HepG2 (cell line): ENCODE results near the gene PTPRD. TPM values are rescaled to one million over a fixed set of nuclear protein-coding genes. Genes with fewer than 3 reads are reported as not detected.

Experiments
- ATAC-seq: fragments of 200-7000 bp; cut with Tn5 transposase; 3 replicates; pipeline ENCODE4 v1.9.1; 2020; ENCODE audit warnings: mild to moderate bottlenecking, moderate library complexity
- BruUV-seq: library from RNA; stranded (reverse); fragments of 400-500 nt; replicated peaks from 2 replicates; lab custom pipeline; 2021; lab: Mats Ljungman, UMichigan
- CTCF ChIA-PET: fragments of 300-600 bp; formaldehyde crosslinking; extraction: SDS; loops from one replicate; lab custom pipeline; 2021; ENCODE audit warnings: low total read pairs, inconsistent platforms, low intra/inter-chr PET ratio; lab: Yijun Ruan, JAX
- POLR2A ChIA-PET: fragments of 350-600 bp; sonication (Branson Sonifier 250); formaldehyde crosslinking; loops from one replicate; lab custom pipeline; 2020; ENCODE audit warnings: antibody characterized with exemption, inconsistent platforms; lab: Yijun Ruan, JAX
- DNase-seq: peaks from one replicate; pipeline ENCODE4 v3.0.0-alpha.2; 2015; ENCODE audit warnings: low spot score
- FAIRE-seq: peaks from 3 replicates; lab custom pipeline; 2011; peaks lifted over from hg19 to GRCh38; lab: Jason Lieb, UNC
- H2AFZ ChIP-seq: one replicate; pipeline ENCODE4 v1.6.1; 2011; ENCODE audit warnings: low read length, inconsistent platforms
- H3K27ac ChIP-seq: fragments of 300-600 bp; 3 replicates; pipeline ENCODE4 v1.8.0; 2011; ENCODE audit warnings: mixed run types, mild to moderate bottlenecking, mixed read lengths, low read length, inconsistent platforms; ENCODE audit not compliant: insufficient read depth; ENCODE audit errors: extremely low read length
- H3K27me3 ChIP-seq, 2 experiments: fragments of 200-600 bp in 1 of 2; 2 replicates in 1 of 2; 3 replicates in 1 of 2; pipeline versions ENCODE4 v1.6.0 to v1.8.0; 2011; ENCODE audit warnings: low read length in 2 of 2, mild to moderate bottlenecking in 2 of 2, moderate library complexity in 2 of 2, inconsistent platforms in 1 of 2; ENCODE audit not compliant: insufficient read depth in 2 of 2, control insufficient read depth in 1 of 2
- H3K36me3 ChIP-seq, 2 experiments: fragments of 200-600 bp in 1 of 2; replicated peaks in 1 of 2; 2 replicates in 1 of 2; 3 replicates in 1 of 2; pipeline versions ENCODE4 v1.5.1 to v1.8.0; 2011; ENCODE audit warnings: low read length in 2 of 2, inconsistent platforms in 1 of 2; ENCODE audit not compliant: insufficient read depth in 2 of 2, control insufficient read depth in 1 of 2
- H3K4me1 ChIP-seq: 2 replicates; pipeline ENCODE4 v1.5.1; 2012; ENCODE audit warnings: low read length, inconsistent platforms; ENCODE audit not compliant: insufficient read depth
- H3K4me2 ChIP-seq: 2 replicates; pipeline ENCODE4 v1.6.0; 2011; ENCODE audit warnings: low read depth, low read length, inconsistent platforms
- H3K4me3 ChIP-seq, 3 experiments: fragments of 200-600 bp in 1 of 3; sonication (generic), shearing (Covaris generic) in 1 of 3; replicated peaks in 1 of 3; 2 replicates each; pipeline ENCODE4 v1.5.1; 2011 to 2016; ENCODE audit warnings: low read length in 3 of 3, inconsistent platforms in 2 of 3, low read depth in 2 of 3, mild to moderate bottlenecking in 2 of 3, control low read depth in 1 of 3, mixed read lengths in 1 of 3; ENCODE audit not compliant: insufficient read depth in 1 of 3
- H3K79me2 ChIP-seq: one replicate; pipeline ENCODE4 v1.6.1; 2011; ENCODE audit warnings: low read length, inconsistent platforms; ENCODE audit not compliant: insufficient read depth
- H3K9ac ChIP-seq: 2 replicates; pipeline ENCODE4 v1.6.0; 2011; ENCODE audit warnings: mild to moderate bottlenecking, low read depth, low read length, inconsistent platforms; ENCODE audit not compliant: insufficient read depth
- H3K9me3 ChIP-seq: 2 replicates; pipeline ENCODE4 v1.5.1; 2012; ENCODE audit warnings: mild to moderate bottlenecking, low read length
- H4K20me1 ChIP-seq: 2 replicates; pipeline ENCODE4 v1.6.0; 2011; ENCODE audit warnings: inconsistent platforms, mild to moderate bottlenecking, low read length, moderate library complexity; ENCODE audit not compliant: insufficient read depth
- ARNT2 ChIP-seq: sonication (generic); formaldehyde crosslinking; IDR thresholded peaks from 2 replicates; pipeline ENCODE4 v1.8.0; 2022; ENCODE audit warnings: mild to moderate bottlenecking, low read depth, missing genetic modification reagents, moderate library complexity
- FLYWCH1 ChIP-seq: sonication (generic); formaldehyde crosslinking; IDR thresholded peaks from 2 replicates; pipeline ENCODE4 v1.8.1; 2023; ENCODE audit warnings: mild to moderate bottlenecking, missing genetic modification reagents
- GZF1 ChIP-seq: sonication (generic); formaldehyde crosslinking; IDR thresholded peaks from 2 replicates; pipeline ENCODE4 v1.5.1; 2020; ENCODE audit warnings: mild to moderate bottlenecking, missing genetic modification reagents
- MAFK ChIP-seq, 2 experiments: IDR thresholded peaks in 1 of 2; conservative IDR thresholded peaks in 1 of 2; 2 replicates each; pipeline ENCODE4 v1.6.1; 2011; ENCODE audit warnings: improper control_type of control experiment in 2 of 2, low read length in 2 of 2
- MTA3 ChIP-seq: sonication (generic); formaldehyde crosslinking; IDR thresholded peaks from 2 replicates; pipeline ENCODE4 v1.4.0; 2020; ENCODE audit warnings: missing genetic modification reagents
- NFIC ChIP-seq: IDR thresholded peaks from 2 replicates; pipeline ENCODE4 v1.6.1; 2012; ENCODE audit warnings: mild to moderate bottlenecking, low read length, inconsistent platforms
- POLR2A ChIP-seq, 2 experiments: IDR thresholded peaks; 2 replicates each; pipeline ENCODE4 v1.6.1; 2011; ENCODE audit warnings: low read depth in 2 of 2, low read length in 2 of 2, mild to moderate bottlenecking in 1 of 2, moderate library complexity in 1 of 2; ENCODE audit not compliant: insufficient read depth in 1 of 2
- RFX1 ChIP-seq: fragments of 450-650 bp; IDR thresholded peaks from 2 replicates; pipeline ENCODE4 v1.6.1; 2017
- SP5 ChIP-seq: IDR thresholded peaks from 2 replicates; pipeline ENCODE4 v1.6.1; 2016; ENCODE audit warnings: low read depth, borderline replicate concordance
- SSRP1 ChIP-seq: IDR thresholded peaks from 2 replicates; pipeline ENCODE4 v1.6.1; 2016; ENCODE audit warnings: control low read depth
- TAF15 ChIP-seq: fragments of 200-400 bp; formaldehyde crosslinking; IDR thresholded peaks from one replicate; pipeline ENCODE4 v1.6.1; 2018; ENCODE audit warnings: mild to moderate bottlenecking, low read depth, low read length; ENCODE audit not compliant: poor library complexity, severe bottlenecking
- ZBTB38 ChIP-seq: sonication (generic); formaldehyde crosslinking; IDR thresholded peaks from 2 replicates; pipeline ENCODE4 v1.5.1; 2020; ENCODE audit warnings: mild to moderate bottlenecking, missing genetic modification reagents
- ZFP82 ChIP-seq: sonication (generic); formaldehyde crosslinking; IDR thresholded peaks from 2 replicates; pipeline ENCODE4 v1.5.1; 2020; ENCODE audit warnings: mild to moderate bottlenecking, missing genetic modification reagents, borderline replicate concordance
- ZNF136 ChIP-seq: sonication (generic); formaldehyde crosslinking; IDR thresholded peaks from 2 replicates; pipeline ENCODE4 v1.8.1; 2022; ENCODE audit warnings: low read depth, mild to moderate bottlenecking, moderate library complexity, missing genetic modification reagents
- ZNF253 ChIP-seq: sonication (generic); formaldehyde crosslinking; IDR thresholded peaks from 2 replicates; pipeline ENCODE4 v1.8.0; 2022; ENCODE audit warnings: mild to moderate bottlenecking, missing genetic modification reagents, borderline replicate concordance
- ZNF335 ChIP-seq: sonication (generic); formaldehyde crosslinking; IDR thresholded peaks from 2 replicates; pipeline ENCODE4 v1.4.0; 2020; ENCODE audit warnings: missing genetic modification reagents
- ZNF501 ChIP-seq: sonication (generic); formaldehyde crosslinking; IDR thresholded peaks from 2 replicates; pipeline ENCODE4 v1.5.1; 2020; ENCODE audit warnings: mild to moderate bottlenecking, moderate library complexity, missing genetic modification reagents
- ZNF512B ChIP-seq: sonication (generic); formaldehyde crosslinking; IDR thresholded peaks from 2 replicates; pipeline ENCODE4 v1.5.1; 2020; ENCODE audit warnings: missing genetic modification reagents, mild to moderate bottlenecking, borderline replicate concordance
- ZNF558 ChIP-seq: sonication (generic); formaldehyde crosslinking; IDR thresholded peaks from 2 replicates; pipeline ENCODE4 v1.9.0; 2022; ENCODE audit warnings: mild to moderate bottlenecking, missing genetic modification reagents, borderline replicate concordance
- WGBS: methylation state at CpG from one replicate; pipeline ENCODE4 v1.1.6; 2017; ENCODE audit warnings: low lambda C conversion rate; 5-methylcytosine and 5-hydroxymethylcytosine counted together
- in situ Hi-C: cut with HindIII; loops from 2 replicates; pipeline ENCODE4 v1.10.0; 2017; ENCODE audit warnings: low pct_unique_long_range_greater_than_20kb; ENCODE audit not compliant: extremely low pct_ligation_motif_present
- intact Hi-C: fragments of 100-400 bp; cut with micrococcal nuclease; formaldehyde crosslinking; loops from one replicate; pipeline ENCODE4 v1.10.0; 2022; ENCODE audit not compliant: unreplicated experiment
- polyA plus RNA-seq, 8 experiments: library from polyadenylated mRNA; depleted of rRNA in 3 of 8; stranded (reverse) in 7 of 8; unstranded in 1 of 8; fragments of >200 nt; fragmentation: Illumina TruSeq in 4 of 8; extraction: Trizol in 4 of 8; gene quantifications; 2 replicates each; pipeline versions ENCODE4 v1.2.1 to v1.2.3, GENCODE V29; 2011 to 2016; ENCODE audit warnings: low read depth in 4 of 8, missing spikeins in 1 of 8, mixed read lengths in 1 of 8; ENCODE audit not compliant: insufficient read depth in 1 of 8
- total RNA-seq, 5 experiments: library from RNA; depleted of rRNA; stranded (reverse); fragments of >200 nt; fragmentation: Illumina TruSeq; extraction: Trizol; gene quantifications; 2 replicates each; pipeline ENCODE4 v1.2.3, GENCODE V29; 2016; ENCODE audit warnings: low read depth in 1 of 5

The PTPRD gene
- total and polyA plus RNA-seq, 2 of the 13 experiments (the other 11 are each of a cell fraction or from before 2014, with no cell fraction given): 0.05 TPM; not detected in 1

GRCh38 chr9:9914174-9914573 is 698.6 kb downstream of the PTPRD start:
- no peak overlapping the region for H3K4me2 ChIP-seq
- no peaks in the 10 kb centered on the region for H3K4me1 ChIP-seq
- H3K27me3 ChIP-seq: no peaks in the 10 kb centered on the region
- CTCF ChIA-PET: no interaction called here
- WGBS: 0% methylated on average over 2 of the region's 3 CpGs
- BruUV-seq: no TSS peak
- H3K79me2 ChIP-seq: no peaks in the 10 kb centered on the region
- in situ Hi-C loops: no loop called here
- no peaks in the 10 kb centered on the region for H4K20me1 ChIP-seq
- intact Hi-C loops: no loop called here
- H2AFZ ChIP-seq: no peak overlapping the region
- FAIRE-seq (no peak), ATAC-seq (peak; percentile 95), DNase-seq (peak; percentile 13)
- no peak overlapping the region for H3K9ac ChIP-seq
- TF ChIP-seq ZBTB38 (CRISPR knock-in tag): no peak
- no peak for TF ChIP-seq POLR2A (IDR thresholded peaks at IDR 0.05; ENCODE audit: insufficient read depth in 1 of 2, low read depth in 2 of 2, low read length in 2 of 2)
- TF ChIP-seq ZNF136: no peak
- TF ChIP-seq SP5 (CRISPR knock-in tag): no peak
- TF ChIP-seq ZNF558: no peak
- TF ChIP-seq ZFP82 (CRISPR knock-in tag): no peak
- TF ChIP-seq ZNF335 (CRISPR knock-in tag): no peak
- no peaks in the 10 kb centered on the region for H3K36me3 ChIP-seq
- no peaks in the 10 kb centered on the region; the same call in 1 of the 2 replicates for H3K9me3 ChIP-seq
- H3K4me3 ChIP-seq: no peak overlapping the region
- H3K27ac ChIP-seq: no peak overlapping the region
- POLR2A ChIA-PET: no interaction called here

GRCh38 chr9:9913276-9913832 is 699.4 kb downstream of the PTPRD start:
- no peaks in the 10 kb centered on the region for H4K20me1 ChIP-seq
- H3K36me3 ChIP-seq: no peaks in the 10 kb centered on the region
- no peaks in the 10 kb centered on the region; the same call in 1 of the 2 replicates for H3K9me3 ChIP-seq
- no peaks in the 10 kb centered on the region for H3K79me2 ChIP-seq
- BruUV-seq: no TSS peak
- intact Hi-C loops: no loop called here
- no peak overlapping the region for H2AFZ ChIP-seq
- no peak overlapping the region for H3K4me3 ChIP-seq
- peak; percentile 2 for DNase-seq
- no peaks in the 10 kb centered on the region for H3K27me3 ChIP-seq
- H3K27ac ChIP-seq: no peak overlapping the region
- no peak for FAIRE-seq
- H3K4me2 ChIP-seq: no peak overlapping the region
- ChIA-PET POLR2A (no interaction called here), CTCF (no interaction called here)
- in situ Hi-C loops: no loop called here
- H3K4me1 ChIP-seq: no peaks in the 10 kb centered on the region
- ATAC-seq: peak; percentile 27; the same call in 1 of the 3 replicates
- 5% methylated on average over 1 of the region's 1 CpG for WGBS
- H3K9ac ChIP-seq: no peak overlapping the region
- no peak for TF ChIP-seq MTA3 (CRISPR knock-in tag)
- TF ChIP-seq FLYWCH1: no peak
- no peak for TF ChIP-seq RFX1
- peak; percentile 73 to 89; a peak in 3 of 4 replicates for TF ChIP-seq MAFK (conservative IDR thresholded peaks at IDR 0.05 in 1 of 2, IDR thresholded peaks at IDR 0.05 in 1 of 2; ENCODE audit: low read length in 2 of 2)
- TF ChIP-seq NFIC: no peak
- no peak for TF ChIP-seq SSRP1 (CRISPR knock-in tag)
- TF ChIP-seq ARNT2: no peak
- no peak for TF ChIP-seq TAF15
- no peak for TF ChIP-seq ZNF501 (CRISPR knock-in tag)
- TF ChIP-seq ZNF253 (CRISPR knock-in tag): no peak
- no peak for TF ChIP-seq GZF1 (CRISPR knock-in tag)
- no peak for TF ChIP-seq ZNF512B (CRISPR knock-in tag)
